Neural progenitor cell (in vitro differentiated cells): ENCODE results near the gene ZMIZ1. TPM values are rescaled to one million over a fixed set of nuclear protein-coding genes. Genes with fewer than 3 reads are reported as not detected.
A peak's percentile ranks its signal among the peaks of the same experiment; 100 is the strongest.

Experiments used
- DNase-seq: peaks from one replicate; pipeline ENCODE4 v3.0.0-alpha.2; 2016; ENCODE audit warnings: low spot score
- H2AFZ ChIP-seq: fragments of 200-600 bp; sonication (generic); replicated peaks from 2 replicates; pipeline ENCODE4 v1.6.1; 2016; ENCODE audit warnings: antibody characterized with exemption
- H3F3A ChIP-seq: fragments of 200-600 bp; sonication (generic); 2 replicates; pipeline ENCODE4 v1.6.1; 2016; ENCODE audit warnings: antibody characterized with exemption, low read depth
- H3K27ac ChIP-seq: fragments of 200-600 bp; sonication (generic); 2 replicates; pipeline ENCODE4 v1.5.1; 2016; ENCODE audit warnings: mild to moderate bottlenecking
- H3K27me3 ChIP-seq: fragments of 200-600 bp; sonication (generic); 2 replicates; pipeline ENCODE4 v1.6.1; 2016; ENCODE audit warnings: mild to moderate bottlenecking, moderate library complexity
- H3K36me3 ChIP-seq: fragments of 200-600 bp; sonication (generic); 2 replicates; pipeline ENCODE4 v1.5.1; 2016
- H3K4me1 ChIP-seq: fragments of 200-600 bp; sonication (generic); 2 replicates; pipeline ENCODE4 v1.6.1; 2016; ENCODE audit warnings: mixed run types
- H3K4me2 ChIP-seq: fragments of 200-600 bp; sonication (generic); 2 replicates; pipeline ENCODE4 v1.6.1; 2016
- H3K4me3 ChIP-seq: fragments of 200-600 bp; sonication (generic); 2 replicates; pipeline ENCODE4 v1.5.1; 2016
- H3K79me2 ChIP-seq: fragments of 200-600 bp; sonication (generic); 2 replicates; pipeline ENCODE4 v1.6.1; 2016; ENCODE audit warnings: low read depth
- H3K9ac ChIP-seq: fragments of 200-600 bp; sonication (generic); 2 replicates; pipeline ENCODE4 v1.6.1; 2016
- H3K9me3 ChIP-seq: fragments of 200-600 bp; sonication (generic); 2 replicates; pipeline ENCODE4 v1.5.1; 2016; ENCODE audit warnings: low read depth
- H4K20me1 ChIP-seq: fragments of 200-600 bp; sonication (generic); 2 replicates; pipeline ENCODE4 v1.6.1; 2016; ENCODE audit warnings: low read depth
- H3K27ac Mint-ChIP-seq: 3 replicates; pipeline ENCODE4 v1.8.0; 2021; ENCODE audit warnings: mixed read lengths
- H3K27me3 Mint-ChIP-seq: 2 replicates; pipeline ENCODE4 v1.8.0; 2022; ENCODE audit warnings: low read depth, mild to moderate bottlenecking, inconsistent platforms, moderate library complexity, mixed read lengths; ENCODE audit not compliant: insufficient read depth
- H3K36me3 Mint-ChIP-seq: 3 replicates; pipeline ENCODE4 v1.8.0; 2021; ENCODE audit warnings: mixed read lengths
- H3K4me1 Mint-ChIP-seq: 3 replicates; pipeline ENCODE4 v1.8.0; 2021; ENCODE audit warnings: mixed read lengths
- H3K4me3 Mint-ChIP-seq: 3 replicates; pipeline ENCODE4 v1.8.0; 2021; ENCODE audit warnings: mild to moderate bottlenecking, moderate library complexity, mixed read lengths
- H3K9me3 Mint-ChIP-seq: 3 replicates; pipeline ENCODE4 v1.8.0; 2020; ENCODE audit warnings: mixed read lengths
- EZH2 ChIP-seq: fragments of 200-600 bp; sonication (generic); IDR thresholded peaks from 2 replicates; pipeline ENCODE4 v1.6.1; 2017; ENCODE audit warnings: antibody characterized with exemption, mild to moderate bottlenecking, moderate library complexity
- EZH2phosphoT487 ChIP-seq: fragments of 200-600 bp; sonication (generic); IDR thresholded peaks from 2 replicates; pipeline ENCODE4 v1.6.1; 2017; ENCODE audit warnings: antibody characterized with exemption
- total RNA-seq: library from RNA; depleted of rRNA; stranded (reverse); fragments of >200 nt; gene quantifications from 2 replicates; pipeline ENCODE4 v1.2.3, GENCODE V29; 2015; ENCODE audit warnings: low replicate concordance
- TF ChIP-seq, protein P1 (sequence below): fragments of 200-600 bp; sonication (generic); IDR thresholded peaks from 2 replicates; pipeline ENCODE4 v1.5.1; 2017; ENCODE audit warnings: antibody characterized with exemption, mild to moderate bottlenecking

ZMIZ1 gene
- total RNA-seq, 1 donor from 2014 or later = 5.8 TPM

- Histone ChIP-seq H4K20me1 (peaks cover 97% of the 10 kb centered on the region), H3K4me3 (no peak overlapping the region), H3K4me1 (peaks cover 38% of the 10 kb centered on the region), H3K9me3 (no peaks in the 10 kb centered on the region), H3K27me3 (no peaks in the 10 kb centered on the region), H3K36me3 (no peaks in the 10 kb centered on the region), H3K79me2 (peaks cover 8% of the 10 kb centered on the region), H2AFZ (no peak overlapping the region), H3K27ac (no peak overlapping the region), H3K9ac (no peak overlapping the region), H3K4me2 (peak overlapping the region; percentile 35), H3F3A (peaks cover 3% of the 10 kb centered on the region)
- TF ChIP-seq, protein P1, sequence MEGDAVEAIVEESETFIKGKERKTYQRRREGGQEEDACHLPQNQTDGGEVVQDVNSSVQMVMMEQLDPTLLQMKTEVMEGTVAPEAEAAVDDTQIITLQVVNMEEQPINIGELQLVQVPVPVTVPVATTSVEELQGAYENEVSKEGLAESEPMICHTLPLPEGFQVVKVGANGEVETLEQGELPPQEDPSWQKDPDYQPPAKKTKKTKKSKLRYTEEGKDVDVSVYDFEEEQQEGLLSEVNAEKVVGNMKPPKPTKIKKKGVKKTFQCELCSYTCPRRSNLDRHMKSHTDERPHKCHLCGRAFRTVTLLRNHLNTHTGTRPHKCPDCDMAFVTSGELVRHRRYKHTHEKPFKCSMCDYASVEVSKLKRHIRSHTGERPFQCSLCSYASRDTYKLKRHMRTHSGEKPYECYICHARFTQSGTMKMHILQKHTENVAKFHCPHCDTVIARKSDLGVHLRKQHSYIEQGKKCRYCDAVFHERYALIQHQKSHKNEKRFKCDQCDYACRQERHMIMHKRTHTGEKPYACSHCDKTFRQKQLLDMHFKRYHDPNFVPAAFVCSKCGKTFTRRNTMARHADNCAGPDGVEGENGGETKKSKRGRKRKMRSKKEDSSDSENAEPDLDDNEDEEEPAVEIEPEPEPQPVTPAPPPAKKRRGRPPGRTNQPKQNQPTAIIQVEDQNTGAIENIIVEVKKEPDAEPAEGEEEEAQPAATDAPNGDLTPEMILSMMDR = no peak
- H3K27ac Mint-ChIP-seq = peak overlapping the region; percentile 72
- peaks cover 19% of the 10 kb centered on the region for H3K36me3 Mint-ChIP-seq
- no peaks in the 10 kb centered on the region for H3K9me3 Mint-ChIP-seq
- DNase-seq = no peak
- H3K27me3 Mint-ChIP-seq = peaks cover 2% of the 10 kb centered on the region
- no peak overlapping the region for H3K4me3 Mint-ChIP-seq
- peaks cover 85% of the 10 kb centered on the region for H3K4me1 Mint-ChIP-seq
Observed at GRCh38 chr10:79138449-79139123, 69.8 kb downstream of the ZMIZ1 start.

- Mint-ChIP-seq H3K27me3 (peaks cover 2% of the 10 kb centered on the region), H3K36me3 (peaks cover 19% of the 10 kb centered on the region), H3K27ac (peak overlapping the region; percentile 72), H3K9me3 (no peaks in the 10 kb centered on the region), H3K4me3 (no peak overlapping the region), H3K4me1 (peaks cover 82% of the 10 kb centered on the region)
- H3K9me3 ChIP-seq = no peaks in the 10 kb centered on the region
- no peak overlapping the region for H3K27ac ChIP-seq
- H3K36me3 ChIP-seq = no peaks in the 10 kb centered on the region
- H3K27me3 ChIP-seq = no peaks in the 10 kb centered on the region
- peaks cover 97% of the 10 kb centered on the region for H4K20me1 ChIP-seq
- H3K4me1 ChIP-seq = peaks cover 45% of the 10 kb centered on the region
- peaks cover 10% of the 10 kb centered on the region for H3F3A ChIP-seq
- no peak overlapping the region for H2AFZ ChIP-seq
- H3K4me2 ChIP-seq = peak overlapping the region; percentile 35
- H3K79me2 ChIP-seq = peaks cover 8% of the 10 kb centered on the region
- TF ChIP-seq, protein P1 = no peak
- no peak for TF ChIP-seq EZH2
- no peak for TF ChIP-seq EZH2phosphoT487
- H3K9ac ChIP-seq = no peak overlapping the region
- H3K4me3 ChIP-seq = no peak overlapping the region
- DNase-seq = peak; percentile 45
Observed at GRCh38 chr10:79139124-79139835, 70.5 kb downstream of the ZMIZ1 start.

GRCh38 chr10:79140085-79140793 is 71.5 kb downstream of the ZMIZ1 start:
- H3K36me3 Mint-ChIP-seq = peaks cover 19% of the 10 kb centered on the region
- TF ChIP-seq, protein P1 = no peak
- TF ChIP-seq EZH2 (no peak), EZH2phosphoT487 (no peak)
- H3K9me3 ChIP-seq = no peaks in the 10 kb centered on the region
- peaks cover 54% of the 10 kb centered on the region for H3K4me1 ChIP-seq
- H3K79me2 ChIP-seq = peaks cover 8% of the 10 kb centered on the region
- H3K9ac ChIP-seq = no peak overlapping the region
- H3K27me3 ChIP-seq = no peaks in the 10 kb centered on the region
- H3K27ac Mint-ChIP-seq = peak overlapping the region; percentile 87
- no peak overlapping the region for H2AFZ ChIP-seq
- no peak overlapping the region for H3K27ac ChIP-seq
- peaks cover 97% of the 10 kb centered on the region for H4K20me1 ChIP-seq
- H3K36me3 ChIP-seq = no peaks in the 10 kb centered on the region
- H3K4me1 Mint-ChIP-seq = peaks cover 85% of the 10 kb centered on the region
- H3F3A ChIP-seq = peaks cover 10% of the 10 kb centered on the region
- H3K4me3 Mint-ChIP-seq = peak overlapping the region; percentile 9
- DNase-seq = no peak
- no peak overlapping the region for H3K4me2 ChIP-seq
- no peak overlapping the region for H3K4me3 ChIP-seq
- no peaks in the 10 kb centered on the region for H3K9me3 Mint-ChIP-seq
- peaks cover 2% of the 10 kb centered on the region for H3K27me3 Mint-ChIP-seq
